NCI-H146 (cell line): ENCODE results near the gene PSMC3.
A peak's percentile ranks its signal among the peaks of the same experiment; 100 is the strongest.

ENCODE experiments used
- DNase-seq: peaks from one replicate; lab custom pipeline; 2025; lab: John Stamatoyannopoulos, UW

PSMC3 gene

DNA sequence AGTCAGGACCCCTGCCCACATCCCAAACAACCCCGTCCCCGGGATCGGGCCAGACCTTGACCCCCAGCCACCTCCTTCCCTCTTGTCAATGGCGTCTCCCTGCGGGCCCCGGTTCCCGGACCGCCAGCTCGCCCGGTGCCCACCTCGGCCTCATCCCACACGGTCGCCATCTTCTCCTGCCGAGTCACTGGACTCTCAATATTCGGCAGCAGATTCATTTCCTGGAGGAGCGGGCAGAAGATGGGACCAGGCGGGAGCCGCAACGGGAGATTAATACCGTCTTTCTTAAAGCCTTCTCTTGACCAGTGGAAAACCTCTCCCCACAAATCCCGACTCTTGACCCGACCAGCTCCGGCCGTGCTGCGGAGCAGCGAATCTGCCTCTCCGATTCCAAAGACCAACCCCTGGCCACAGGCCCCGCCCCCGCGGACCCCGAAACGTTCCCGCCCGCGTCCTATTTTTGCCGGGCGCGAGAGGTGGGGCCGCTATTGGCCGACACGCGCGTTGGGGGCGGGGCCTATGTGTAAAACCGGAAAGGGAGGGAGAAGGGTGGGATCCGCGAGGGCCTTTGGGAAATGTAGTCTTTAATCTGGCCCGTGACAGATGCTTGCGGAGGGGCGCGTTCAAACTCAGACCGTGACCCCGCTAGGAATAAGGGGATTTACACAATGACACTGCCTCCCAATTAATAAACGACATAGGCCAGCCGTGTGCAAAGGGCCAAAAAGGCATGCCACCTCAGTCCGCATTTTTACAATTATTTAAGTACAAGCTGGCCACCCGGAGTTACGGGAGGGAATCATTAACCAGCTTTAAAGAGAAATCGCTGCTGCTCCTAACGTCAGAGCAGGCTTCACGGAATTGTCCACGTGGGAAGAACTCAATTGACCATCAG lies at the start of gene PSMC3:
TSS of gene PSMC3 (minus strand) at position 378 of the 895 bp plus-strand sequence. CDS start at position 218, 160 bp downstream.
- DNase-seq = peak; percentile 98

GRCh38 chr11:47470671-47471070 lies 44.4 kb upstream of the PSMC3 start:
- no peak for DNase-seq

- no peak for DNase-seq
Observed at GRCh38 chr11:47469361-47470179, 43.3 kb upstream of the PSMC3 start.

DNA sequence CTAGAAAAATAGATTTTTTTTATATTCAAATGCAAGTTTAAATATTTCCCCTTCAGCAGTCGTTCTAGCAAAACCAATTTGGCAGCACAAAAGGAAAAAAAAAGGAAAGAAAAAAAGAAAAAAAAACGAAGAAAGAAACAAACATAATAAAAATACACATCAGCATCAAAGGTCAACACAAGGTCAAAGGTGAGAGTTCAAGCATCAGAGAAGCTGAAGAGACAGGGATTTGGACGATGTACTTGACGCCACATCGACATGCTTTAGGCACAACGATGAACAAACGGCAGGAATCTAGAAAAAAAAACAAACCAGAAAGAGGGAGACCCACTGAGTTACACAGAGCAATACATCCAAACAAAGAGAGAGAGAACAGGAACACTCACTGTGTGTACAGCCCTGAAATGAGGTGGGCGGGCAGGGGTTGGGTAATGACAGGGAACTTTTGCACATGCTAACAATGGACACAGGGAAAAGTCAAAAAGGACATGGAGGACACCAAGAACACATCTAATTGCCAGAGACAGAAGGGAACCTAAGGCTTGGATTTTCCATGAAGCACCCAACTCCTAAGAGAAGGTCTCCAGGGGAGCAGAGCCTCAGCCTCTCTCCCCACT lies 42.5 kb upstream of the PSMC3 start:
- no peak for DNase-seq

DNA sequence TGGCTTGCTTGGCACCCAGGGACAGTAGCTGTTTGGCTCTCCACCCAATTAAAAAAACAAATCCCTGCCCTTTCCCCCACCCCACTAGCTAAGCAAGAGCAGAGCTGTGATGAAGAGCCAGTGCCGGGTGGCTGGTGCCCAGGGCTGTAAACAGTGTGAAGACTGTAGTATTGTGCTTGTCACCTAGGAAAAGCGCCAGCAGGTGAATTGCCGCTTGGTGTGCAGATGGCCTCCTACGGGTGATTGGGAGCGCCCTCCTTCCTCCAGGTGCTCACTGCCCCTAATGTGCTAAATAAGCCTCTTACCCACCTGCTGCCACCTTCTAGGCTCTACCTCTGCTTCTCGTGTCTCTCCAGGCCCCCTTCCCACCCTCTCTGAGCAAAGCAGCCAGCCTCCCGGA lies 41.1 kb upstream of the PSMC3 start:
- peak; percentile 91 for DNase-seq

DNA sequence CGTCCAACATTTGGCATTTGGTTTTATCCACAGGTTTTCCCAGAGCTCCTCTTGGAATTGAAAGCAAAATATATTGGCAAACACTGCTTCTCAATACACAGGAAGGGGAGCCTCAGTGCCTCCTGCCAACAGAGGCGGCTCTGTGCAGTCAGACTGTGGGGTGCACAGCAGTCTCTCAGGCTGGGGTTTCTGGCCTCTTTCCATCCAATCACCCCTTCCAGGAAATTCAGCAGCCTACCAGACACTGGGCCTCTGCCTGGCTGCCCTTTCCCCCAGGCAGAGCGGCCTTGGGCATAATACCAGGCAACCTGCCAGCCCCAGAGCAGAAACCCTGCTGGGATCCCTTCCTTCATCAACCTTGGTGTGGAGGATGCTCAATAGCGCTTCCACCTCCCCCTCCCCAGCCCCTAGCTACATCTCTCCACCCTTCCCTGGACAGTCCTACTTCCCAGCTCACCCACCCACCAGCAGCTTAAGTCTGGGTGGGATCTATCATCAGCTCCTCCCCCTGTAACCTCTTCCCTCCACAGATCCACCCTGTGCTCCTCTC lies 40.5 kb upstream of the PSMC3 start:
- peak; percentile 88 for DNase-seq

GRCh38 chr11:47466201-47466600 lies 40.0 kb upstream of the PSMC3 start:
- DNase-seq = no peak

GRCh38 chr11:47464483-47464882 lies 38.2 kb upstream of the PSMC3 start:
- DNase-seq = peak; percentile 57

DNA sequence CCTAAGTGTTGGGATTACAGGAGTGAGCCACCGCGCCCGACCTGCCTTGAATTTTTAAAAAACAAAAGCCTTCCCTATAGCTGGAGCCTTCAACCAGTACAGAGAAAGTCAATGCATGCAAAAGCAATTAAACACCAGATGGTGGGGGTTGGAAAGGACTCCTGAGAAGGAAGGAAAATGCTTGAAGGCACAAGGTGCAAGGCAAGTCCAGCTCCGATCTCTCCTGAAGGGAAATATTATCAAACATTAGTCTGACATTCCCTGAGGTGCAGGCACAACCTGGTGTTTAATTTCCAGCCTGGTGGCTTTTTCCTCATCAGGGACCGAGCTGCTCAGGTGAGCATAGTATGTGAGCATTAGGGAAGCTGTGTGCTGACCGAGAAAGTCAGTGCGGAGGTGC lies 35.6 kb upstream of the PSMC3 start:
- DNase-seq = no peak

- DNase-seq = no peak
Observed at GRCh38 chr11:47460571-47461235, 34.5 kb upstream of the PSMC3 start.

DNA sequence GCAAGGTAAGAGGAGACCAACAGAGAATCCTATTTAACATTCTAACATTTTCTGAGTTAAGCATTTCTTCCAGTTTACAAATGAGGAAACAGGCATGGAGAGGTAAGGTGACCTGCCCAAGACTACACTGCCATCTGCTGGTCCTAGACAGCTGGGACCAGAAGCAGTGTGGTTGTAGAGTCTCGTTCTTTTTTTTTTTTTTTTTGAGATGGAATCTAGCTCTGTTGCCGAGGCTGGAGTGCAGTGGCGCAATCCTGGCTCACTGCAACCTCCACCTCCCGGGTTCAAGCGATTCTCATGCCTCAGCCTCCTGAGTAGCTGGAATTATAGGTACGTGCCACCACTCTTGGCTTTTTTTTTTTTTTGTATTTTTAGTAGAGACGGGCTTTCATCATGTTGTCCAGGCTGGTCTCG lies 28.0 kb upstream of the PSMC3 start:
- peak; percentile 72 for DNase-seq

GRCh38 chr11:47453365-47453764 lies 27.1 kb upstream of the PSMC3 start:
- DNase-seq = no peak

- no peak for DNase-seq
Observed at GRCh38 chr11:47451990-47452389, 25.8 kb upstream of the PSMC3 start.

GRCh38 chr11:47451436-47451835 lies 25.2 kb upstream of the PSMC3 start:
- no peak for DNase-seq

GRCh38 chr11:47449541-47449940 lies 23.3 kb upstream of the PSMC3 start:
- no peak for DNase-seq

DNA sequence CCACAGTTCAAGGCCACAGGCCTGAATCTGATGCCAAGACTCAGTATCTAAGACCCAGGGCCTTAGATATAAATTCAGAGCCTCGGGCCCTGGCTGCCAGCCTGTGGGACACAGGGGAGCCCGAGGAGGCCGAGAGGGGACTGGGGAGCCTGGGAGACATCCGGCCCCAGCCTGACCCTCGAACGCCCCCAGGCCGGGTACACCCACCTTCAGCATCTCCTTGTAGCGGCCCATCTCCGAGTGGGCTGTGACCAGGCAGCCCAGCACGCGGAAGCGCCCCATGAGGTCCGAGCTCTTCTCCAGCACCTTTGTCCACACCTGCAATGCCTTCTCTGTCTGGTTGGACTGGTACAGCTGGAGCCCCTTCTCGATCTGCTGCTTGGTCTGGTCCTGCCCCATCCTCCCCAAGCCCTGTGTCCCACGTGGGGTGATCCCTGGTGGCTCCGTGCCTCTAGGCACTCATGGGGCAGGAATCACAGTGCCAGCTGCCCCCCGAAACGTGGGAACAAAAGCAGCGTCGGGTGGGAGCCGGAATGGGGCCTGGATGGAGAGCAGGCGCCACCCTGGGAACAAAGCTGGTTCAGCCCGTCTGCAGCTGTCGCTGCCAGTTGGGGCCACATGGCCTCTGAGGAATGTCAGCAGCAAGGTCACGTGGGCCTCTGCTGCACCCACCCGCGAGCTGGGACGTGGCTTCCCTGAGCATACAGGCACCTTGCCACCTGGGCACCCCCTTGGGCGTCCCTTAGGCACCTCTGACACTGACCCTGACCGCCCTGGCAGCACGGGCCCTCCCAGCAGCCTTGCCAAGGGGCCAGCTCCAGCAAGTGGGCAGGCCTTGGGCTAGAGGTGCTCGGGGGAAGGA lies 22.6 kb upstream of the PSMC3 start, which contains the start of gene RAPSN:
TSS of gene RAPSN (minus strand) at position 571 of the 862 bp plus-strand sequence. CDS start at position 399, 172 bp downstream.
- no peak for DNase-seq

GRCh38 chr11:47447906-47448305 lies 21.7 kb upstream of the PSMC3 start:
- DNase-seq = no peak

DNA sequence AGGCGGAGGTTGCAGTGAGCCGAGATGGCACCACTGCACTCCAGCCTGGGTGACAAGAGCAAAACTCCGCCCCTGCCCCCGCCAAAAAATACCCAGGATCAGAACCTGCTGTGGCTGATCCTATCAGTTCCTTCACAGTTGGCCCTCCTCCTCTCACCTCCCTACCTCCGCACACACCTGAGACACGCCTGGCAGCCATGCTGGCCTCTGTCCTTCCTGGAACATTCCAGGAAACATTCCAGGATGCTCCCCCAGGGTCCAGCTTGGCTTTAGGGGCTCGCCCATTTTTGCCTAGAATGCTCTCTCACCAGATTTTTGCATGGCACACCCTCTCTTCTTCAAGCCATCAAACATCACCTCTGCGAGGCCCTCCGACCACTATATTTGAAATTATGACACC lies 20.6 kb upstream of the PSMC3 start:
- DNase-seq = no peak

DNA sequence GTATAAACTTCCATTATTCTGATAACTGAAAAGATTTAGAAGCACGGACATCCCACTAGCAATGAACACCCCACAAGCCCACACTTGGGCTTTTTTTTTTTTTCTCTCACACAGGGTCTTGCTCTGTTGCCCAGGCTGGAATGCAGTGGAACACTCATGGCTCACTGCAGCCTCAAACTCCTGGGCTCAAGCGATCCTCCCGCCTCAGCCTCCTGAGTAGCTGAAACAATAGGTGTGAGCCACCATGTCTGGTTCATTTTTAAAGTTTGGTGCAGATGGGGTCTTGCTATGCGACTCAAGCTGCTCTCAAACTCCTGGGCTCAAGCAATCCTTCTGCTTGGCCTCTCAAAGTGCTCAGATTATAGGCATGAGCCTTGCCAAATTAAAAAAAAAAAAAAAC lies 19.6 kb upstream of the PSMC3 start:
- no peak for DNase-seq

DNA sequence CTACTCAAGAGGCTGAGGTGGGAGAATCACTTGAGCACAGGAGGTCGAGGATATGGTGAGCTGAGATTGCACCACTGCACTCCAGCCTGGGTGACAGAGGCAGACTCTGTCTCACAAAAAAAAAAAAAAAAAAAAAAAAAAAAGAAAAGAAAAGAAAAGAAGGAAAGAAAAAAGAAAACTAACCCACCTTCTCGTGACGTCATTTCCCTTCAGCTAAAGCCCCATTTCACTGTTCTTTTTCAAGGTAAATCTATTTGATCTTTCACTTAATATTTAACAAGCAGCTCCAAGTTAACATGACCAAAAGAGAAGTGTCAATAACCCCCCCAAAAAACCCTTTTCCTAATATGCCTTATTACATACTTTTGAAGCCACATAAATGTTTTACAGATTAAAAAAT lies 17.6 kb upstream of the PSMC3 start:
- DNase-seq = no peak
